Activated CD4-positive, alpha-beta T cell treated with anti-CD3 and anti-CD28 coated beads for 36 hours (primary cell): ENCODE data around the gene NLRX1. TPM values are rescaled to one million over a fixed set of nuclear protein-coding genes. Genes with fewer than 3 reads are reported as not detected.

ENCODE experiments used
- ATAC-seq: fragments of 200-7000 bp; cut with Tn5 transposase; one replicate; pipeline ENCODE4 v1.10.0; 2021; ENCODE audit warnings: mild to moderate bottlenecking, moderate library complexity
- CTCF ChIA-PET: fragments of 350-600 bp; sonication (Branson Sonifier 250); formaldehyde crosslinking; loops from one replicate; lab custom pipeline; 2021; ENCODE audit warnings: antibody characterized with exemption; lab: Charles Lee
- POLR2A ChIA-PET: fragments of 350-600 bp; sonication (Branson Sonifier 250); formaldehyde crosslinking; loops from one replicate; lab custom pipeline; 2021; ENCODE audit warnings: antibody characterized with exemption, inconsistent platforms; lab: Charles Lee
- DNase-seq: peaks from one replicate; pipeline ENCODE4 v3.0.0-alpha.2; 2020
- H3K27ac Mint-ChIP-seq: one replicate; pipeline ENCODE4 v1.8.0; 2021; ENCODE audit warnings: mixed read lengths
- H3K27me3 Mint-ChIP-seq: one replicate; pipeline ENCODE4 v1.8.0; 2021; ENCODE audit warnings: mixed read lengths
- H3K36me3 Mint-ChIP-seq: one replicate; pipeline ENCODE4 v1.8.0; 2021; ENCODE audit warnings: low read depth, mixed read lengths
- H3K4me1 Mint-ChIP-seq: one replicate; pipeline ENCODE4 v1.8.0; 2021; ENCODE audit warnings: mixed read lengths
- H3K4me3 Mint-ChIP-seq: one replicate; pipeline ENCODE4 v1.8.0; 2021; ENCODE audit warnings: mild to moderate bottlenecking, moderate library complexity, mixed read lengths
- H3K9me3 Mint-ChIP-seq: one replicate; pipeline ENCODE4 v1.8.0; 2021; ENCODE audit warnings: low read depth, mixed read lengths
- intact Hi-C, 2 experiments: fragments of 100-400 bp; cut with DNase I in 1 of 2; cut with micrococcal nuclease in 1 of 2; formaldehyde crosslinking; loops; one replicate each; pipeline versions ENCODE4 v1.14.2 to v1.15.1; 2022 to 2024; cut with DNase I, micrococcal nuclease
- total RNA-seq, 2 experiments: library from RNA; stranded (reverse); gene quantifications; one replicate each; pipeline ENCODE4 v1.2.3, GENCODE V29; 2021

The NLRX1 gene
- total RNA-seq: 10 to 100 TPM; 18.2 to 25.0 TPM

GRCh38 chr11:119168471-119169281 lies at the start of gene NLRX1:
Gene NLRX1 (plus strand): TSS chr11:119168725. CDS start chr11:119171404, 2,679 bp downstream.
- peak within 1 kb of the TSS; percentile 90 for H3K27ac Mint-ChIP-seq
- DNase-seq (peak; percentile 93), ATAC-seq (peak; percentile 94)
- ChIA-PET POLR2A (interaction anchor here (0.6 to 1.3 kb wide), 7 partner anchors 14 to 376 kb away, joined by 3 to 8 read pairs (median 3); partner anchors contain the start of genes C2CD2L, DPAGT1, HMBS and NHERF4), CTCF (interaction anchor here (0.6 to 2.9 kb wide), 25 partner anchors 9 to 1022 kb away, joined by 3 to 24 read pairs (median 3); partner anchors contain the start of genes C2CD2L, NHERF4, USP2 and VPS11)
- intact Hi-C loops: loop anchor here (1.0 to 5.0 kb wide), 8 partner anchors 28 to 155 kb away; partner anchors contain the start of gene HINFP (in 2 of the 2)
- peaks cover 11% of the 10 kb centered on the region for H3K4me1 Mint-ChIP-seq
- H3K4me3 Mint-ChIP-seq: peak within 1 kb of the TSS; percentile 88
- H3K9me3 Mint-ChIP-seq: no peaks in the 10 kb centered on the region
- no peaks in the 10 kb centered on the region for H3K27me3 Mint-ChIP-seq
- H3K36me3 Mint-ChIP-seq: no peaks in the 10 kb centered on the region

- Mint-ChIP-seq H3K27ac (no peak overlapping the region), H3K9me3 (no peaks in the 10 kb centered on the region), H3K4me3 (no peak overlapping the region), H3K36me3 (peaks cover 39% of the 10 kb centered on the region), H3K4me1 (peaks cover 41% of the 10 kb centered on the region), H3K27me3 (no peaks in the 10 kb centered on the region)
- POLR2A ChIA-PET: interaction anchor here (0.8 kb wide), 1 partner anchor 52 kb away, joined by 3 read pairs; the partner anchor contains the start of gene VPS11
- intact Hi-C loops: no loop called here
- CTCF ChIA-PET: interaction anchor here (0.9 to 1.0 kb wide), 2 partner anchors 48 to 89 kb away, joined by 3 to 4 read pairs; partner anchors contain the start of gene SLC37A4
- no peak for DNase-seq
- ATAC-seq: no peak
Measured at GRCh38 chr11:119118946-119119345, 49.6 kb upstream of the NLRX1 start.

GRCh38 chr11:119120639-119121007 lies 47.9 kb upstream of the NLRX1 start:
- intact Hi-C loops: loop anchor here (1.0 to 5.0 kb wide), 16 partner anchors 13 to 214 kb away; partner anchors contain the start of genes C2CD2L (in 2 of the 2), CBL (in 2 of the 2), HYOU1 (in 2 of the 2) and NLRX1 (in 2 of the 2)

GRCh38 chr11:119121008-119121810 lies 47.3 kb upstream of the NLRX1 start, which contains the start of gene HINFP:
Gene HINFP (plus strand): TSS chr11:119121580. CDS start chr11:119126945, 5,365 bp downstream.
- intact Hi-C loops: loop anchor here (1.0 to 5.0 kb wide), 16 partner anchors 14 to 213 kb away; partner anchors contain the start of genes C2CD2L (in 2 of the 2), CBL (in 2 of the 2), HYOU1 (in 2 of the 2) and NLRX1 (in 2 of the 2)
- POLR2A ChIA-PET: interaction anchor here (0.5 to 1.8 kb wide), 10 partner anchors 9 to 76 kb away, joined by 3 to 12 read pairs (median 4); partner anchors contain the start of genes C2CD2L, DPAGT1 and HMBS
- peaks cover 28% of the 10 kb centered on the region for H3K36me3 Mint-ChIP-seq

More at GRCh38 chr11:119120639-119121007, 47.9 kb upstream of the NLRX1 start:
- peaks cover 34% of the 10 kb centered on the region for H3K36me3 Mint-ChIP-seq
- no peaks in the 10 kb centered on the region for H3K9me3 Mint-ChIP-seq
- no peaks in the 10 kb centered on the region for H3K27me3 Mint-ChIP-seq
- no peak for DNase-seq
- CTCF ChIA-PET: interaction anchor here (0.8 to 1.5 kb wide), 4 partner anchors 14 to 152 kb away, joined by 3 to 6 read pairs (median 4); partner anchors contain the start of gene C2CD2L
- peaks cover 30% of the 10 kb centered on the region for H3K4me1 Mint-ChIP-seq
- ATAC-seq: no peak
- peak overlapping the region; percentile 91 for H3K27ac Mint-ChIP-seq
- POLR2A ChIA-PET: interaction anchor here (1.4 to 1.8 kb wide), 3 partner anchors 13 to 35 kb away, joined by 4 to 12 read pairs (median 10); partner anchors contain the start of genes C2CD2L and DPAGT1
- H3K4me3 Mint-ChIP-seq: peak overlapping the region; percentile 94

GRCh38 chr11:119121811-119122124 lies 46.8 kb upstream of the NLRX1 start:
- H3K9me3 Mint-ChIP-seq: no peaks in the 10 kb centered on the region
- H3K36me3 Mint-ChIP-seq: peaks cover 26% of the 10 kb centered on the region
- DNase-seq (no peak), ATAC-seq (peak; percentile 0)
- H3K27me3 Mint-ChIP-seq: no peaks in the 10 kb centered on the region
- intact Hi-C loops: loop anchor here (1.0 to 5.0 kb wide), 16 partner anchors 14 to 213 kb away; partner anchors contain the start of genes C2CD2L (in 2 of the 2), CBL (in 2 of the 2), HYOU1 (in 2 of the 2) and NLRX1 (in 2 of the 2)
- peak overlapping the region; percentile 87 for H3K27ac Mint-ChIP-seq
- ChIA-PET CTCF (interaction anchor here (0.8 to 1.5 kb wide), 4 partner anchors 19 to 84 kb away, joined by 3 to 9 read pairs (median 4); partner anchors contain the start of genes CBL and DPAGT1), POLR2A (interaction anchor here (0.5 to 1.8 kb wide), 10 partner anchors 9 to 181 kb away, joined by 3 to 12 read pairs (median 4); partner anchors contain the start of genes C2CD2L, DPAGT1 and HMBS)
- peak overlapping the region; percentile 94 for H3K4me3 Mint-ChIP-seq
- peaks cover 28% of the 10 kb centered on the region for H3K4me1 Mint-ChIP-seq

More at GRCh38 chr11:119121008-119121810, 47.3 kb upstream of the NLRX1 start, which contains the start of gene HINFP:
- Mint-ChIP-seq H3K27ac (peak within 1 kb of the TSS; percentile 91), H3K27me3 (no peaks in the 10 kb centered on the region), H3K4me1 (peaks cover 25% of the 10 kb centered on the region), H3K9me3 (no peaks in the 10 kb centered on the region), H3K4me3 (peak within 1 kb of the TSS; percentile 94)
- DNase-seq (peak; percentile 100), ATAC-seq (peak; percentile 98)
- CTCF ChIA-PET: interaction anchor here (0.8 to 1.5 kb wide), 6 partner anchors 14 to 152 kb away, joined by 3 to 9 read pairs (median 4); partner anchors contain the start of genes C2CD2L, CBL and DPAGT1

- POLR2A ChIA-PET: no interaction called here
Measured at GRCh38 chr11:119125821-119126220, 42.7 kb upstream of the NLRX1 start.

GRCh38 chr11:119126675-119127268 lies 41.8 kb upstream of the NLRX1 start:
- H3K36me3 Mint-ChIP-seq: peaks cover 32% of the 10 kb centered on the region
- ATAC-seq: no peak
- peaks cover 25% of the 10 kb centered on the region for H3K4me1 Mint-ChIP-seq
- H3K9me3 Mint-ChIP-seq: no peaks in the 10 kb centered on the region
- peak overlapping the region; percentile 70 for H3K27ac Mint-ChIP-seq
- no peaks in the 10 kb centered on the region for H3K27me3 Mint-ChIP-seq
- no peak for DNase-seq
- no peak overlapping the region for H3K4me3 Mint-ChIP-seq
- intact Hi-C loops: loop anchor here in 1 of 2 experiments (5.0 kb wide), 2 partner anchors 71 to 156 kb away; no protein-coding TSS in a partner anchor
- POLR2A ChIA-PET: interaction anchor here (0.6 kb wide), 1 partner anchor 42 kb away, joined by 3 read pairs; the partner anchor contains the start of gene HMBS
- CTCF ChIA-PET: no interaction called here

More at GRCh38 chr11:119125821-119126220, 42.7 kb upstream of the NLRX1 start:
- no peak overlapping the region for H3K27ac Mint-ChIP-seq
- H3K27me3 Mint-ChIP-seq: no peaks in the 10 kb centered on the region
- CTCF ChIA-PET: interaction anchor here (0.6 to 0.7 kb wide), 2 partner anchors 15 to 603 kb away, joined by 3 read pairs; partner anchors contain the start of gene NECTIN1
- DNase-seq (no peak), ATAC-seq (no peak)
- H3K4me3 Mint-ChIP-seq: no peak overlapping the region
- peaks cover 27% of the 10 kb centered on the region for H3K36me3 Mint-ChIP-seq
- intact Hi-C loops: loop anchor here in 1 of 2 experiments (5.0 kb wide), 2 partner anchors 71 to 156 kb away; no protein-coding TSS in a partner anchor
- no peaks in the 10 kb centered on the region for H3K9me3 Mint-ChIP-seq
- peaks cover 28% of the 10 kb centered on the region for H3K4me1 Mint-ChIP-seq

- ATAC-seq: no peak
- CTCF ChIA-PET: interaction anchor here (0.6 kb wide), 1 partner anchor 24 kb away, joined by 4 read pairs; the partner anchor contains the start of gene C2CD2L
- intact Hi-C loops: no loop called here
Measured at GRCh38 chr11:119130662-119131061, 37.9 kb upstream of the NLRX1 start.

GRCh38 chr11:119134389-119134978 lies 34.0 kb upstream of the NLRX1 start:
- DNase-seq (peak; percentile 37), ATAC-seq (peak; percentile 60)
- Mint-ChIP-seq H3K9me3 (no peaks in the 10 kb centered on the region), H3K36me3 (peaks cover 25% of the 10 kb centered on the region), H3K4me3 (no peak overlapping the region), H3K4me1 (peaks cover 2% of the 10 kb centered on the region), H3K27me3 (peaks cover 6% of the 10 kb centered on the region), H3K27ac (no peak overlapping the region)
- POLR2A ChIA-PET: no interaction called here
- CTCF ChIA-PET: interaction anchor here (0.6 to 1.3 kb wide), 6 partner anchors 17 to 264 kb away, joined by 3 to 5 read pairs (median 3); partner anchors contain the start of gene C2CD2L
- intact Hi-C loops: no loop called here

More at GRCh38 chr11:119130662-119131061, 37.9 kb upstream of the NLRX1 start:
- Mint-ChIP-seq H3K4me1 (peaks cover 10% of the 10 kb centered on the region), H3K4me3 (no peak overlapping the region), H3K27me3 (no peaks in the 10 kb centered on the region), H3K9me3 (no peaks in the 10 kb centered on the region), H3K27ac (no peak overlapping the region), H3K36me3 (peaks cover 33% of the 10 kb centered on the region)
- no peak for DNase-seq
- POLR2A ChIA-PET: no interaction called here
